RKO (cell line): Measurements from ENCODE around the gene SDF2.
A peak's percentile ranks its signal among the peaks of the same experiment; 100 is the strongest.

Experiments used
- DNase-seq: peaks from one replicate; pipeline ENCODE4 v3.0.0-alpha.2; 2016; ENCODE audit warnings: low spot score

The SDF2 gene

GRCh38 chr17:28661635-28662526, at the start of gene SDF2, which contains the start of gene SUPT6H:
TSS of gene SDF2 (minus strand) at chr17:28661906. CDS start at chr17:28661876, 30 bp downstream.
TSS of gene SUPT6H (plus strand) at chr17:28662205. CDS start at chr17:28673402, 11,197 bp downstream.
- peak; percentile 90 for DNase-seq

GRCh38 chr17:28710861-28711722, 49.4 kb upstream of the SDF2 start:
- DNase-seq, result peak; percentile 92

- DNase-seq, result no peak
Measured at GRCh38 chr17:28707339-28707720, 45.6 kb upstream of the SDF2 start.

- no peak for DNase-seq
Measured at GRCh38 chr17:28706471-28707338, 45.0 kb upstream of the SDF2 start.

GRCh38 chr17:28705728-28706334, 44.1 kb upstream of the SDF2 start:
- DNase-seq, result no peak

GRCh38 chr17:28705074-28705659, 43.5 kb upstream of the SDF2 start:
- no peak for DNase-seq

- DNase-seq, result no peak
Measured at GRCh38 chr17:28704219-28704858, 42.6 kb upstream of the SDF2 start.

GRCh38 chr17:28703552-28704218, 42.0 kb upstream of the SDF2 start:
- DNase-seq, result no peak

- no peak for DNase-seq
Measured at GRCh38 chr17:28702752-28703150, 41.0 kb upstream of the SDF2 start.

GRCh38 chr17:28702026-28702751, 40.5 kb upstream of the SDF2 start:
- DNase-seq, result no peak

GRCh38 chr17:28700830-28701492, 39.3 kb upstream of the SDF2 start:
- no peak for DNase-seq

- no peak for DNase-seq
Measured at GRCh38 chr17:28700278-28700677, 38.6 kb upstream of the SDF2 start.

- no peak for DNase-seq
Measured at GRCh38 chr17:28698253-28698941, 36.7 kb upstream of the SDF2 start.

GRCh38 chr17:28693869-28694268, 32.2 kb upstream of the SDF2 start:
- no peak for DNase-seq

GRCh38 chr17:28689011-28689410, 27.3 kb upstream of the SDF2 start:
- DNase-seq, result no peak

- DNase-seq, result no peak
Measured at GRCh38 chr17:28688481-28688880, 26.8 kb upstream of the SDF2 start.

GRCh38 chr17:28686296-28686695, 24.6 kb upstream of the SDF2 start:
- no peak for DNase-seq

- DNase-seq, result no peak
Measured at GRCh38 chr17:28685366-28685765, 23.7 kb upstream of the SDF2 start.
